Measurements from ENCODE around the gene EIF4E1B.

The EIF4E1B gene

GRCh38 chr5:176694146-176694545 is 63.7 kb downstream of the EIF4E1B start:
- no peak for DNase-seq

DNA sequence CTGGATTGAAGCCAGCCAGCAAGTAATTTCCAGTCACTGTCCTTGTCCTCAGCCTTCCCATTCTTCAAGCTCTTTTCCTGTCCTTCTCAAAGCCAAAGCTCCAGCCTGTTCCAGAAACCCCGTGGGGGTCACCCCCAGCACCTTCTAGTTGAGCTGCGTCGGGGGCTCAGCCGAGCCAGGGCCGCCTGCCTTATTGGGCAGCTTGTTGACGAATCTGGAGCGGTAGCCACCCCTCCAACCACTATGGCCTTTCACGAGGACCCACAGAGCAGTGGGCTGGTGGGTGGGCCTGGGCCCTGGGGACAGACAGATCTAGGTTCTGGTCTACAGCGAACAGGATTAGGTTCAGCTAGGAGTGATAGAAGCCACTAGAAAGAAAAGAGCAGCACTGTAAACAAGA is 64.2 kb downstream of the EIF4E1B start:
- DNase-seq: no peak

DNA sequence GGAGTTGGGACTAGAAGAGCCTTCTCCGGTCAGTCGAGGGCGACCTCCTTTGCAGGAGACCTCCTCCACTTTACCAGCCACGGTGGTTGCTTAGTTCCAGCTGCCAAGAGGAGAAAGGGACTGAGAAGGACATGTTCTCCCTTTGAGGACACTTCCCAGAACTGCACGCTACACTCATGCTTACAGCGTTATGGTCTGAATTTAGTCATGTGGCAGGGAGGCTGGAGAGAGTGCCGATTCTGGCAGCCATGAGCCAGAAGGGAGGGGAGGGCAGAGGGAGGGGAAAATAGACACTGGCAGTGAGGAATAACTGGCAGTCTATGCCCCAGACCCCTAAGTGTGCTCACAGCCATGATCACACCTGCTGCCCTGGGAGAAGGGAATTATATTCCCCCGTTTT is 64.6 kb downstream of the EIF4E1B start:
- no peak for DNase-seq
